Stimulated activated naive B cell treated with anti-CD40 and anti-IgM and Interleukin-4, amounts not matched to agents 10 μg/mL and 1 μg/mL and 100 μg/mL, for 72 hours (primary cell): ENCODE data around the gene RHBDF1.

Source experiments
- ATAC-seq, 2 donors: fragments of 150-1000 bp; cut with Tn5 transposase; replicated peaks; 2 replicates each; pipeline ENCODE4 v1.10.0; 2021; ENCODE audit warnings: moderate library complexity in 1 of 2
- DNase-seq: peaks from one replicate; pipeline ENCODE4 v3.0.0; 2021
- H3K27ac Mint-ChIP-seq: one replicate; pipeline ENCODE4 v1.8.0; 2022; ENCODE audit warnings: mild to moderate bottlenecking, mixed read lengths
- H3K27me3 Mint-ChIP-seq, 2 donors: one replicate each; pipeline ENCODE4 v1.8.0; 2022; ENCODE audit warnings: mixed read lengths in 2 of 2
- H3K36me3 Mint-ChIP-seq, 2 donors: one replicate each; pipeline ENCODE4 v1.8.0; 2022; ENCODE audit warnings: mixed read lengths in 2 of 2, mild to moderate bottlenecking in 1 of 2
- H3K4me1 Mint-ChIP-seq, 2 donors: one replicate each; pipeline ENCODE4 v1.8.0; 2022; ENCODE audit warnings: mixed read lengths in 2 of 2, mild to moderate bottlenecking in 1 of 2
- H3K4me3 Mint-ChIP-seq, 2 donors: one replicate each; pipeline ENCODE4 v1.8.0; 2022; ENCODE audit warnings: mild to moderate bottlenecking in 2 of 2, mixed read lengths in 2 of 2, moderate library complexity in 1 of 2
- H3K9me3 Mint-ChIP-seq, 2 donors: one replicate each; pipeline ENCODE4 v1.8.0; 2022; ENCODE audit warnings: mixed read lengths in 2 of 2, mild to moderate bottlenecking in 1 of 2

The RHBDF1 gene

DNA sequence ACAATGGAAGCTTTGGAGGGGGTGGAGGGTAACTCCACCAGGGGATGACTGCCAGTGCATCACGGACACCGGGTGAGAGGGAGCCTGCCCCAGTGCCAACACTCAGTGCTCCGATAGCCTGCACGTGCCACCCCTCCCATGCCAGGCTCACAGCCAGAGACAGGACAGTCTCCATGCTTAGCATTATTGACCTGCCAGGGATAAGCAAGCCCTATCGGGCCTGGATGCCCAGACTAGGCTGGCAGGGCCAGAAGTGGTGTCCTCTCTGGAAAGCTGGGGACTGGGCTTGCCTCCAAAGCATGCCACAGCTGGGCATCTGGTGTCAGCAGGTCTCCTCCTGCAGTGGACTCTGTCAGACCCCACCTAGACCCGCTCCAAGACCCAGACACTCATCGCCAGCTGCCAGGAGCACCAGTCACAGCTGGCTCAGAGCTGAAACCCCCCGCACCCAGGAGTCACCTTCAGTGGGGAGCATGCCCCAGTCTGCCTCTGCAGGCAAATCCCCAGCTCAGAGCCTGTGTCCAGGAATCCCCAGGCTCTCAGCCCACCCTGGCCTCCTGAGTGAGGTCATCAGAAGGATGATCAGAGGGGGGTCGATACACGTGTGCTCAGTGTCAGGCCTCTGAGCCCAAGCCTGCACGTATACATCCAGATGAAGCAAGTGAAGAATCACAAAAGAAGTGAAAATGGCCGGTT lies 1.8 kb upstream of the RHBDF1 start:
- no peaks in the 10 kb centered on the region for H3K36me3 Mint-ChIP-seq
- no peak overlapping the region for H3K4me3 Mint-ChIP-seq
- H3K27ac Mint-ChIP-seq, result no peak overlapping the region
- DNase-seq (no peak), ATAC-seq (no peak)
- peaks cover 34 to 37% of the 10 kb centered on the region in 2 donors for H3K27me3 Mint-ChIP-seq
- H3K9me3 Mint-ChIP-seq, result no peaks in the 10 kb centered on the region
- H3K4me1 Mint-ChIP-seq, result peaks cover 23 to 25% of the 10 kb centered on the region in 2 donors

DNA sequence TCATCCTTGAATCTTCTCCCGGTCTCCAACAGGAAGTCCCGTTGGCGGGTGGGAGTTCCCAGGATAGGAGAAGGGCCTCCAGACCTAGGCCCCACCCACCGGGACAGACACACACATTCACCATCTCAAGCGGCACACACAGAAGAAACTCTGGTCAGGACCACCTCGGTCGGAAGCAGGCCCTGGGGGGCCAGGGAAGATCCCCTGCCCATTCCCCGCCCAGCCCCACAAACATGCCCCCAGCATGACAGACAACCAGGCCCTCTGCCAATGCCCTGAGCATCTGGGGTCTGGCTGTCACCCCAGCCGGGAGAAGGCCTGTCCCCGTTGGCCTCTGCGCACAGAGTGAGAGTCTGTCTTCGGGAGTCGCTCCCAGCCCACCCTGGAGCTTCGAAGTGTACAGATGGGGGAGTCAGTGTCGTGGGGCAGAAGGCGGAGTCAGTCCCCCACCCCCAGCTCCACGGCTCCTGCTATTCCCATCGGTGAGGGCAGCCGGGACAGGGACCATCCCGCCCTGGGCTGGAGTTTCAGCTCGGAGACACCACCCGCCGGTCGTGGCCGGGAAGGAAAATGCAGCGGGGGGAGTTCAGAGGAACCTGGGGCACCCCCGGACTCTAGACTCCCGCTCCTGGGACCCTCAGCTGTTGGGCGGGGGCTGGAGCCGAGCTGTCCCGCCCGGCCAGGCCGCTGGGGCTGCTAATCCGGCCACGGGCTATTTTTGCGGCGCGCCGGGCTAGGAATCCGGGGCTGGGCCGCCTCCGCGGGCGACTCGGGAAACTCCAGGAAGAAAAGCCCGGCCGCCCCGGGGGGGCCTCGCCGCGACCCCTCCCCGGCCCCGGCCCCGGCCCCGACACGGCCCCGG lies 660 bp downstream of the RHBDF1 start:
- Mint-ChIP-seq H3K36me3 (no peaks in the 10 kb centered on the region), H3K9me3 (no peaks in the 10 kb centered on the region), H3K4me3 (peak overlapping the region; percentile 62 to 72), H3K4me1 (peaks cover 11 to 15% of the 10 kb centered on the region in 2 donors), H3K27me3 (peaks cover 44 to 45% of the 10 kb centered on the region in 2 donors), H3K27ac (no peak overlapping the region)
- DNase-seq, result no peak
- no peak for ATAC-seq

DNA sequence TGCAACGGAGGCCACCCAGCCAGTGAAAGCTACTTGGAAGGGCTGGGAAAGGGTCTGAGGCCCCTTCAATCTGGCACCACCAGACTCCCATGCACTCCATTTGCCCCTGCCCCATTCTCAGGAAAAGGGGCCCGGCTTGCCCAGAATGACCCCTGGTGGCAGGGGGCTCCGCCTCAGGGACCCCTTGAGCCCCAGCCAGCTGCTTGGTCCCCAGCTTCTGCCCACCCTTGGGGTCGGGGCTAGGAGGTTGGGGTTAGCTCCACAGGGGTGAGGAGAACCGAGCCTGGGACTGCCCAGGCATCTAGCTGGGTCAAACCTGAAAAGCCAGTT lies 1.3 kb downstream of the RHBDF1 start:
- ATAC-seq (no peak), DNase-seq (no peak)
- peaks cover 6 to 11% of the 10 kb centered on the region in 2 donors for H3K4me1 Mint-ChIP-seq
- H3K36me3 Mint-ChIP-seq, result no peaks in the 10 kb centered on the region
- H3K27ac Mint-ChIP-seq, result no peak overlapping the region
- H3K9me3 Mint-ChIP-seq, result no peaks in the 10 kb centered on the region
- peak overlapping the region in 1 of 2 donors; percentile 62 for H3K4me3 Mint-ChIP-seq
- H3K27me3 Mint-ChIP-seq, result peaks cover 44 to 45% of the 10 kb centered on the region in 2 donors

- H3K9me3 Mint-ChIP-seq, result no peaks in the 10 kb centered on the region
Observed at GRCh38 chr16:69181-69580, 3.2 kb downstream of the RHBDF1 start.

DNA sequence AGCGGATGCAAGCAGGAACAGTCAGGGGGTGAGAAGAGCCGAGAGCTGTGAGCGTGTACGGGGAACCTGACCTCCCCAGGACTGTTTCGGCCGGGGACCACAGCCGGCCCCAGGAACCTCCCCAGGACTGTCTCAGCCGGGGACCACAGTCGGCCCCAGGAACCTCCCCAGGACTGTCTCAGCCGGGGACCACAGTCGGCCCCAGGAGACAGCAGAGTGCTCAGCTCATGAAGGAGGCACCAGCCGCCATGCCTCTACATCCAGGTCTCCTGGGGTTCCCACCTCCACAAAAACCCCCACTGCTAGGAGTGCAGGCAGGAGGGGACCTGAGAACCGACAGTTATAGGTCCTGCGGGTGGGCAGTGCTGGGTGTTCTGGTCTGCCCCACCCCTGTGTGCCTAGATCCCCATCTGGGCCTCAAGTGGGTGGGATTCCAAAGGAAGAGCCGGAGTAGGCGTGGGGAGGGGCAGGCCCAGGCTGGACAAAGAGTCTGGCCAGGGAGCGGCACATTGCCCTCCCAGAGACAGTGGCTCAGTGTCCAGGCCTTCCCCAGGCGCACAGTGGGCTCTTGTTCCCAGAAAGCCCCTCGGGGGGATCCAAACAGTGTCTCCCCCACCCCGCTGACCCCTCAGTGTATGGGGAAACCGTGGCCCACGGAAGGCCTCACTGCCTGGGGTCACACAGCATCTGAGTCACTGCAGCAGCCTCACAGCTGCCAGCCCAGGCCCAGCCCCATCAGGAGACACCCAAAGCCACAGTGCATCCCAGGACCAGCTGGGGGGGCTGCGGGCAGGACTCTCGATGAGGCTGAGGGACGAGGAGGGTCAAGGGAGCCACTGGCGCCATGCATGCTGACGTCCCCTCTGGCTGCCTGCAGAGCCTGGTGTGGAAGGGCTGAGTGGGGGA lies 4.3 kb downstream of the RHBDF1 start:
- peaks cover 14 to 15% of the 10 kb centered on the region in 2 donors for H3K4me1 Mint-ChIP-seq
- ATAC-seq, result no peak
- H3K4me3 Mint-ChIP-seq, result no peak overlapping the region
- H3K27me3 Mint-ChIP-seq, result peaks cover 25 to 31% of the 10 kb centered on the region in 2 donors
- no peak overlapping the region for H3K27ac Mint-ChIP-seq
- DNase-seq, result no peak
- no peaks in the 10 kb centered on the region for H3K36me3 Mint-ChIP-seq
- no peaks in the 10 kb centered on the region for H3K9me3 Mint-ChIP-seq

More at GRCh38 chr16:69181-69580, 3.2 kb downstream of the RHBDF1 start:
- no peaks in the 10 kb centered on the region for H3K36me3 Mint-ChIP-seq
- DNase-seq, result no peak
- no peak for ATAC-seq
- peaks cover 14 to 15% of the 10 kb centered on the region in 2 donors for H3K4me1 Mint-ChIP-seq
- H3K27me3 Mint-ChIP-seq, result peaks cover 34 to 37% of the 10 kb centered on the region in 2 donors
- no peak overlapping the region for H3K4me3 Mint-ChIP-seq
- H3K27ac Mint-ChIP-seq, result no peak overlapping the region

- Mint-ChIP-seq H3K27ac (no peak overlapping the region), H3K4me3 (no peak overlapping the region), H3K9me3 (no peaks in the 10 kb centered on the region), H3K27me3 (peaks cover 19 to 26% of the 10 kb centered on the region in 2 donors), H3K4me1 (peaks cover 10 to 15% of the 10 kb centered on the region in 2 donors), H3K36me3 (no peaks in the 10 kb centered on the region)
- no peak for ATAC-seq
- DNase-seq, result no peak
Observed at GRCh38 chr16:67183-67791, 5.1 kb downstream of the RHBDF1 start.

GRCh38 chr16:66309-67182 lies 5.9 kb downstream of the RHBDF1 start:
- Mint-ChIP-seq H3K9me3 (no peaks in the 10 kb centered on the region), H3K27me3 (peaks cover 19 to 26% of the 10 kb centered on the region in 2 donors), H3K36me3 (no peaks in the 10 kb centered on the region), H3K27ac (no peak overlapping the region), H3K4me3 (no peak overlapping the region), H3K4me1 (peaks cover 10 to 15% of the 10 kb centered on the region in 2 donors)
- ATAC-seq (no peak), DNase-seq (no peak)

- Mint-ChIP-seq H3K4me1 (peaks cover 10 to 15% of the 10 kb centered on the region in 2 donors), H3K27ac (peak overlapping the region; percentile 66), H3K9me3 (no peaks in the 10 kb centered on the region), H3K27me3 (peaks cover 16 to 24% of the 10 kb centered on the region in 2 donors), H3K36me3 (no peaks in the 10 kb centered on the region), H3K4me3 (no peak overlapping the region)
- ATAC-seq (peak; percentile 94 to 96), DNase-seq (peak; percentile 76)
Observed at GRCh38 chr16:65745-66144, 6.7 kb downstream of the RHBDF1 start.

- ATAC-seq (no peak), DNase-seq (no peak)
- Mint-ChIP-seq H3K9me3 (no peaks in the 10 kb centered on the region), H3K36me3 (no peaks in the 10 kb centered on the region), H3K4me1 (peaks cover 10 to 15% of the 10 kb centered on the region in 2 donors), H3K4me3 (no peak overlapping the region), H3K27me3 (peaks cover 7 to 18% of the 10 kb centered on the region in 2 donors), H3K27ac (no peak overlapping the region)
Observed at GRCh38 chr16:64914-65255, 7.5 kb downstream of the RHBDF1 start.

DNA sequence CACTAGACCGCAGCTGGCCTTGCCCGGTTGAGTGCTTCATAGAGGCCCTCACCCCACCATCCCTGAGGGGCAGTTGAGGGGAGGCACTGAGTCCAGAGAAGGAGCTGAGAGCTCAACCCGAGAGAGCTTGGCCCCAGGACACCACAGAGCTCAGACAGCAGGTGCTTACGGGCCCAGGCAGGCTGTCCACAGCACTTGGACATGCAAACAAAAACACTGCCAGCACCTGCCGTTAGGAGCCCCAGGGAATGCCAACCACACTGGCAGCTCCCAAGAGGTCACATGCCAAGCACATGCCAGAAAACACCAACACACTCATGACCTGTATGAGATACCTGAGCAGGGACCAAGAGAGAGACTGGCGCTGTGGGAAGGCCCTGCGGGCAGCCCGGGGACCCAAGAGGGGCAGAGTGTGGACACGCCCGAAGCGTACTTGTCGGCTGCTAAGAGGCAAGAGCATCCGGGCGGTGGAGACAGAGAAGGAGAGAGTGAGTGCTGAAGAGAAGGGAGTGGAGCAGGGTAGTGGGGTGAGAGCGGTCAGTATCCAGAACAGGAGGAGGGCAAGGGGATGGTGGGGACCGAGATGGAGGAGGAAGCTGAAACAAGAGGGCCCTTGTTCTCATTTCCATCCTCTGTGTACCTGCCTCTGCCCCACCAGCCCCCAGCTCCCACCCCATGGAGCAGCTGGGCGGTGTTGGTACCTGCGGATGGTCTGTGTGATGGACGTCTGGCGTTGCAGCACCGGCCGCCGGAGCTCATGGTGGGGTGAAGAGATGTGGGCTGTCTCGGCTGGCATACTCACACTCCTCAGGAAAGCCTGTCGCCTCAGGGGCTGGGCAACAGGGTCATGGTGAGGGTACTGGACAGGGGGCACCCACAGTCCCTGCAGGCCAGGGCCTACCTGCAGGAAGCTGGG lies 8.2 kb downstream of the RHBDF1 start:
- no peak overlapping the region for H3K4me3 Mint-ChIP-seq
- no peaks in the 10 kb centered on the region for H3K36me3 Mint-ChIP-seq
- H3K27me3 Mint-ChIP-seq, result peaks cover 6 to 11% of the 10 kb centered on the region in 2 donors
- no peak for DNase-seq
- H3K27ac Mint-ChIP-seq, result peak overlapping the region; percentile 68
- no peak for ATAC-seq
- no peaks in the 10 kb centered on the region for H3K9me3 Mint-ChIP-seq
- H3K4me1 Mint-ChIP-seq, result peaks cover 10 to 15% of the 10 kb centered on the region in 2 donors

- no peak for DNase-seq
- peaks cover 10 to 19% of the 10 kb centered on the region in 2 donors for H3K4me1 Mint-ChIP-seq
- no peak overlapping the region for H3K27ac Mint-ChIP-seq
Observed at GRCh38 chr16:63466-63865, 9.0 kb downstream of the RHBDF1 start.

DNA sequence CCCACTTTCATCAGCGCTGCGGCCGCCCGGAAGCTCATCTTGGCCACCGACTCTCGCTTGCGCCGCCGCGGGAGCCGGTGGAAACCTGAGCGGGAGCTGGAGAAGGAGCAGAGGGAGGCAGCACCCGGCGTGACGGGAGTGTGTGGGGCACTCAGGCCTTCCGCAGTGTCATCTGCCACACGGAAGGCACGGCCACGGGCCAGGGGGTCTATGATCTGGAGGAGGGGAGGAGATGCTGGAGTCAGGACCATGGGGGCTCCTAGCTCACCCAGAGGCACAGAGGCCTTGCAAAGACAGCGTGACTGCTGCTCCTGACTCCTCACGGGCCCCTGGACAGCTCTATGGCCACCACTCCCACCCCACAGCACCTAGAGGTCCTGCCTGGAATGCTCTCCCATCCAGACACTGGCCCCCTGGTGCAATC lies 9.5 kb downstream of the RHBDF1 start:
- Mint-ChIP-seq H3K36me3 (peaks cover 9% of the 10 kb centered on the region in 2 donors), H3K4me1 (peaks cover 9 to 19% of the 10 kb centered on the region in 2 donors), H3K27ac (no peak overlapping the region), H3K27me3 (peaks cover 4 to 5% of the 10 kb centered on the region in 2 donors), H3K9me3 (no peaks in the 10 kb centered on the region), H3K4me3 (no peak overlapping the region)
- ATAC-seq (no peak), DNase-seq (no peak)

More at GRCh38 chr16:63466-63865, 9.0 kb downstream of the RHBDF1 start:
- ATAC-seq, result no peak
- Mint-ChIP-seq H3K36me3 (peaks cover 4 to 5% of the 10 kb centered on the region in 2 donors), H3K27me3 (peaks cover 6 to 9% of the 10 kb centered on the region in 2 donors), H3K9me3 (no peaks in the 10 kb centered on the region), H3K4me3 (no peak overlapping the region)
